HG03108 (cell line): Measurements from ENCODE around the gene BCAP29.

ENCODE experiments used
- ATAC-seq: cut with Tn5 transposase; IDR thresholded peaks from one replicate; pipeline ENCODE4 v1.9.1; 2021; ENCODE audit warnings: moderate library complexity; ENCODE audit not compliant: unreplicated experiment

The BCAP29 gene

DNA sequence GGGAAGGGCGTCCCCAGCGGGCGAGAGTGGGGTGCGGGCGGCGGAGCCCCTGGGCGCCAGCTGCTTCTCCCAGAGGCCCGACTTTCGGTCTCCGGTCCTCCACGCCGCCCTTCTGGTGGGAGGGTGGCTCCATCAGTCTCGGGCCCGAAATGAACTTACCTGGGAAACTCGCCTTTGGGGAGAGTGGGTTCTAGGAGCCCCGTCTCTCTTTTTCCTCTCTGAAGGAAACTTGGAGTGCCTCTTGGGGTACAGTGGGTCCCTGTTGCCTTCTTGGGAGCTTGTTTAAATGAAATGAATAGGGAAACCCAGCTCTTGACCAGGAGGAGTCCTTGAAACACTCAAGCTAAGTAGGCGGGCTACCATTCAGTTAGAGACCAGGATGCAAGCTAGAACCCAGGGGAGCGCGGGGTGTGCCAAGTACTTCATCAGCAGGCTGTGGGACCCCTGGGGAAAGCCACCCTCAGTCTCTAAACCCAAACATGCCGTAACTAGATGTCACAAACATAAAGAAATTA lies 81.9 kb downstream of the BCAP29 start:
- no peak for ATAC-seq

DNA sequence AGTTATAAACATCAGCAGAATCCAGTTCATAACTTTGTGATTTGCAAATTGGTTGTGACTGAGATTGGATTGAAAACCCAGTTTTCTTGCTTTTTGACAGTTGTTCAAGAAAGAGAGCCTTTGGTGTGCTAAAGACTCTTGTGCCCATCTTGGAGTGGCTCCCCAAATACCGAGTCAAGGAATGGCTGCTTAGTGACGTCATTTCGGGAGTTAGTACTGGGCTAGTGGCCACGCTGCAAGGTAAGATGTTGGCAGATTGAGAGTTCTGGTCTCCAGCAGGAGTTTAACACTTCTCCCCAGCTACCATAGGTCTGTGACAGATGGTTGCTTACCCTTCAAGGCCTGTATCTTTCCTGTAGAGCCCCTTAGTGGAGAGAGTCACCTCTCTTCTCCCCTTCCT lies 83.2 kb downstream of the BCAP29 start:
- no peak for ATAC-seq

DNA sequence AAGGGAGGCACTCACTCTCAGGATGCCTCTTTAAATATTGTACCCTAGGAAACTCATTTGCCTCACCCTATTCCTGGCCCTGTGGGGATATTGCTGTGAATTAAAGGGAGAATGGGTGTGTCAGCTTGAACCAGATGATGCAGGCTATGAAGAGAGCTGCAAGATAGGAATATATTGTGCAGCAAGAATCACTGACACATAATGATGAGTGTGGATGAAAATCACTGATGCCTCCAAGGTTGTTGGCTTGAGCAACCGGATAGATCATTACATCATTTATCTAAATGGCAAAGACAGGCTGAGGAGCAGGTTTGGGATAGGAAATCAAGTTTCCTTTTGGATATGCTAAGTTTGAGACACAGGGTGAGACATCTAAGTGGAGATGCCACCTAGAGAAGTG lies 86.7 kb downstream of the BCAP29 start:
- no peak for ATAC-seq

DNA sequence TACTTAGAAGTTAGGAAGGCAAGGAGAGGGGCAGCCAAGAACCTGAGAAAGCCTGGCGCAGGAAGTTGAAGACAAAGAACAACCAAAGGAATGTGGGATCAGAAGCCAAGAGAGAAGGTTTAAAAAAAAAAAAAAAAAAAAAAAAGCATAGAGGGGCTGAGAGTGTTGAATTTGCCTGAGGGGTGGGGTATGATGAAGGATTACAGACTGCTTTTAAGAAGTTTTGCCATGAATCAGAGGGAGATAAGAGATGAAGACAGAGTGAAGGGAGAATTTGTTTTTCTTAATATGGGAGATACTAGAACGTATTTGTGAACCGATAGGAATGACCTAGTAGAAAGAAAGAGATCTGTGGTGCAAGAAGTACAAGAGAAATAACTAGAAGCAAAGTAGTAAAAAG lies 87.3 kb downstream of the BCAP29 start:
- ATAC-seq, result no peak

DNA sequence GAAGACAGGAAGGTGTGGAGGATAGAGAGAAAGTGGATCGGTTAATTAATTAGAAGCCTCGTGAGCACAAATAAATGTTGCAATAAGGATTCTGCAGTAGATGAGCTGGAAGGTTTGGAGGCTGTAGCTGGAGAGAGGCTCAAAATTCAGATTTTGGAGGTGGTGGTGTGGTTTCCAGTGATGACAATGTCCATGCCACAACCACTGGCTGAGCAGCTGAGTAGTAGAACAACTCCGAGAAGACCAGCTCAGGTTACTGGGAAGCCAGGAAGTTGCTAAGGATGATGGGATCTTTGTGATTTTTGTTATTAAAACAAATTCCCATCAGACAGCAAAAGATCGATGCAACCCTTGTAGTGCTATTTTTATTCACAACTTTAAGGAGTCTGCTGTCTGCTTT lies 88.2 kb downstream of the BCAP29 start:
- no peak for ATAC-seq
